Activated CD4-positive, alpha-beta memory T cell treated with anti-CD3 and anti-CD28 coated beads, Interleukin-2, amount 10 ng/mL, durations not matched to agents 7 days and 5 days (primary cell): ENCODE measurements around the gene INPP4B. TPM values are rescaled to one million over a fixed set of nuclear protein-coding genes. Genes with fewer than 3 reads are reported as not detected.
A peak's percentile ranks its signal among the peaks of the same experiment; 100 is the strongest.

ENCODE experiments used
- CTCF ChIA-PET: fragments of 350-600 bp; sonication (Branson Sonifier 250); formaldehyde crosslinking; loops from one replicate; lab custom pipeline; 2021; ENCODE audit warnings: antibody characterized with exemption, inconsistent platforms; lab: Charles Lee
- POLR2A ChIA-PET: fragments of 350-600 bp; sonication (Branson Sonifier 250); formaldehyde crosslinking; loops from one replicate; lab custom pipeline; 2021; ENCODE audit warnings: antibody characterized with exemption; lab: Charles Lee
- DNase-seq: peaks from one replicate; pipeline ENCODE4 v3.0.0-alpha.2; 2020
- H3K27ac Mint-ChIP-seq: one replicate; pipeline ENCODE4 v1.8.0; 2021; ENCODE audit warnings: mild to moderate bottlenecking, mixed read lengths
- H3K27me3 Mint-ChIP-seq: one replicate; pipeline ENCODE4 v1.8.0; 2021; ENCODE audit warnings: mixed read lengths
- H3K36me3 Mint-ChIP-seq: one replicate; pipeline ENCODE4 v1.8.0; 2021; ENCODE audit warnings: low read depth, mixed read lengths
- H3K4me1 Mint-ChIP-seq: one replicate; pipeline ENCODE4 v1.8.0; 2021; ENCODE audit warnings: mixed read lengths
- H3K4me3 Mint-ChIP-seq: one replicate; pipeline ENCODE4 v1.8.0; 2021; ENCODE audit warnings: mild to moderate bottlenecking, mixed read lengths
- H3K9me3 Mint-ChIP-seq: one replicate; pipeline ENCODE4 v1.8.0; 2021; ENCODE audit warnings: mixed read lengths
- total RNA-seq, 2 experiments: library from RNA; stranded (reverse); gene quantifications; one replicate each; pipeline ENCODE4 v1.2.3, GENCODE V29; 2021

Gene INPP4B
- total RNA-seq, 2 experiments from 2014 or later, result 44.6 to 46.9 TPM

GRCh38 chr4:142435599-142436235, 410.4 kb downstream of the INPP4B start:
- H3K9me3 Mint-ChIP-seq, result peaks cover 6% of the 10 kb centered on the region
- DNase-seq, result no peak
- peaks cover 4% of the 10 kb centered on the region for H3K4me1 Mint-ChIP-seq
- H3K27me3 Mint-ChIP-seq, result no peaks in the 10 kb centered on the region
- no peak overlapping the region for H3K4me3 Mint-ChIP-seq
- ChIA-PET CTCF (no interaction called here), POLR2A (no interaction called here)
- peaks cover 15% of the 10 kb centered on the region for H3K36me3 Mint-ChIP-seq
- H3K27ac Mint-ChIP-seq, result no peak overlapping the region

- DNase-seq, result no peak
- H3K9me3 Mint-ChIP-seq, result peaks cover 6% of the 10 kb centered on the region
- CTCF ChIA-PET, result no interaction called here
- H3K4me3 Mint-ChIP-seq, result no peak overlapping the region
- H3K27ac Mint-ChIP-seq, result no peak overlapping the region
- POLR2A ChIA-PET, result no interaction called here
- peaks cover 4% of the 10 kb centered on the region for H3K4me1 Mint-ChIP-seq
- H3K27me3 Mint-ChIP-seq, result no peaks in the 10 kb centered on the region
- H3K36me3 Mint-ChIP-seq, result peaks cover 15% of the 10 kb centered on the region
These were observed 411.4 kb downstream of the INPP4B start for GRCh38 chr4:142434519-142435224.

- H3K36me3 Mint-ChIP-seq, result no peaks in the 10 kb centered on the region
- POLR2A ChIA-PET, result no interaction called here
- no peaks in the 10 kb centered on the region for H3K27me3 Mint-ChIP-seq
- no peak for DNase-seq
- H3K4me1 Mint-ChIP-seq, result no peaks in the 10 kb centered on the region
- CTCF ChIA-PET, result no interaction called here
- no peaks in the 10 kb centered on the region for H3K9me3 Mint-ChIP-seq
- no peak overlapping the region for H3K27ac Mint-ChIP-seq
- H3K4me3 Mint-ChIP-seq, result no peak overlapping the region
These were observed 417.4 kb downstream of the INPP4B start for GRCh38 chr4:142428715-142429114.

DNA sequence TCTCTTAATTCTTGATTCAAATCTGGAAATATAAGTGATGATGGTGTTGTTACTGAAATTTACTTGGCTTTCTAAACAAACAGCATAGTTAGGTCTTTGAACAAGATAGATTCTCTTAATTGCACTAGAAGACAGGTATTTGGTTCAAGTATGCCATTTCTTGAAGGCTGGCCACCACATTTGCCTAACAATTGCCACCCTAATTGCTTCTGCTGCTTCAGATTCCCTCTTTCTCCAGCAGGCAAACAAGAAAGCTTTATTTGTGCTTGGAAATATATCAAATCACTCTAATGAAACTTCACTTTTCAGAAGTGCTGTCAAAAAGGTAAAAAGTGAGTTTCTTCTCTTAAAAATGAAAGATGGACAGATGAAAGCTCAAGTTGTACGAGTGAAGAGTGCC, 418.6 kb downstream of the INPP4B start:
- Mint-ChIP-seq H3K9me3 (no peaks in the 10 kb centered on the region), H3K4me3 (no peak overlapping the region), H3K4me1 (no peaks in the 10 kb centered on the region), H3K27ac (no peak overlapping the region), H3K27me3 (no peaks in the 10 kb centered on the region), H3K36me3 (no peaks in the 10 kb centered on the region)
- DNase-seq, result no peak
- ChIA-PET POLR2A (interaction anchor here (1.2 kb wide), 1 partner anchor 22 kb away, joined by 5 read pairs; no protein-coding TSS in a partner anchor), CTCF (no interaction called here)

- no peak overlapping the region for H3K4me3 Mint-ChIP-seq
- no peaks in the 10 kb centered on the region for H3K27me3 Mint-ChIP-seq
- DNase-seq, result no peak
- H3K36me3 Mint-ChIP-seq, result no peaks in the 10 kb centered on the region
- ChIA-PET POLR2A (no interaction called here), CTCF (no interaction called here)
- H3K9me3 Mint-ChIP-seq, result no peaks in the 10 kb centered on the region
- peaks cover under 1% of the 10 kb centered on the region for H3K4me1 Mint-ChIP-seq
- H3K27ac Mint-ChIP-seq, result no peak overlapping the region
These were observed 422.2 kb downstream of the INPP4B start for GRCh38 chr4:142423861-142424260.

DNA sequence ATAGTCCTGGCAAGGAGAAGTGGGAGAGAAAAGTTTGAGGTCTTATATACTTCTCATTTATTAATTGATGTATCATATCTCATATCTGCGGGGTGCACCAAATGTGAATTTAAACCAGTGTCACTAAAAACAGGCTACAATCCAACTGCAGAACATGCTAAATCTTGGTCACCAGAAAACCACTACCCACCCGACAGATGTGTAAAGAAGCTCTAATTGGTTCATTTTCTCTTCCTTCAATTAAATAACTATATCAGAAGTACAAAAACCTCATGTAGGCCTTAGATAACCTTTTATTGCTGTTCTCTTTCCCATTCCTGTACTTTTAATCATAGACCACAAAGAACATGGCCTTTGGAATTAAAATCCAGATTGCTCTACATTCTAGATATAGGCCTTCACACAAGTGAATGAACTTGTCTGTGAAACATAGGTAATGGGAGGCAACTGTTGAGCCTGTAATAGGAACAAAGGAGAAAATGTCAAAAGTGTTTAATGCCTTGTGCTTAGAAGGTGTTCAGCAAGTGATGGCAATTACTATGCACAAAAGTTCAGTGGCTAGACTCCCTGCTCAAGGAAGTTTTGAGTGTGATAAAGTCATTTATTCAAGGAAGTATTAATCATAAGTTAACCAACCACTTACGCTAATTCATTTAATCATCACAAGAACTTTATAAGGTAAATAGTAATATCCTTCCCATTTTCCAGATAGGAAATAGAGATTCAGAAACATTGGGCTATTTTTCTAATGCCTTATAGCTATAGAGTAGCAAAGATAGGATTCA, 425.6 kb downstream of the INPP4B start:
- no peaks in the 10 kb centered on the region for H3K9me3 Mint-ChIP-seq
- no peaks in the 10 kb centered on the region for H3K36me3 Mint-ChIP-seq
- no peak overlapping the region for H3K4me3 Mint-ChIP-seq
- peaks cover 23% of the 10 kb centered on the region for H3K4me1 Mint-ChIP-seq
- DNase-seq, result no peak
- H3K27me3 Mint-ChIP-seq, result no peaks in the 10 kb centered on the region
- POLR2A ChIA-PET, result interaction anchor here (7.5 kb wide), 1 partner anchor 16 kb away, joined by 291 read pairs; no protein-coding TSS in a partner anchor
- H3K27ac Mint-ChIP-seq, result no peak overlapping the region
- CTCF ChIA-PET, result interaction anchor here (0.6 to 1.4 kb wide), 2 partner anchors 14 to 71 kb away, joined by 3 read pairs; no protein-coding TSS in a partner anchor

DNA sequence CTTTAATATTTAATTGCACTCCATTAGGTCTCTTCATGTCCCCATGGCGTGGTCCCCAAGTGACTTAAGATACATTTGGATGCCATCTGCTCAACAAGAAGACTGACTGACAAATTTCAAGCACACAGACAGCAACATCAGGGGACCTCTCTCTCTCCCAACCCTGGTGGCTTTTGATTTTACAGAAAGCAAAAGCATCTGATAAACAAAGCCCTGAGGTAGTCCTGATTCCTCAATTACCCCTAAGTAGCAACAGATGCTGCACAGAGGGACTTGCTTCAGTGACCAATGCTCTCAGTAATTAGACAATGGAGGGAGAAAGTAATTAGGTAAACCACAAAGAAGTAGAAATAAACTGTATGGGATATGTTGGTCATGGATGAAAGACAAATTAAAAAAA, 426.4 kb downstream of the INPP4B start:
- DNase-seq, result no peak
- Mint-ChIP-seq H3K27me3 (no peaks in the 10 kb centered on the region), H3K27ac (no peak overlapping the region), H3K36me3 (peaks cover 4% of the 10 kb centered on the region), H3K9me3 (no peaks in the 10 kb centered on the region), H3K4me1 (peaks cover 28% of the 10 kb centered on the region), H3K4me3 (no peak overlapping the region)
- ChIA-PET CTCF (no interaction called here), POLR2A (interaction anchor here (7.5 kb wide), 1 partner anchor 15 kb away, joined by 291 read pairs; no protein-coding TSS in a partner anchor)

DNA sequence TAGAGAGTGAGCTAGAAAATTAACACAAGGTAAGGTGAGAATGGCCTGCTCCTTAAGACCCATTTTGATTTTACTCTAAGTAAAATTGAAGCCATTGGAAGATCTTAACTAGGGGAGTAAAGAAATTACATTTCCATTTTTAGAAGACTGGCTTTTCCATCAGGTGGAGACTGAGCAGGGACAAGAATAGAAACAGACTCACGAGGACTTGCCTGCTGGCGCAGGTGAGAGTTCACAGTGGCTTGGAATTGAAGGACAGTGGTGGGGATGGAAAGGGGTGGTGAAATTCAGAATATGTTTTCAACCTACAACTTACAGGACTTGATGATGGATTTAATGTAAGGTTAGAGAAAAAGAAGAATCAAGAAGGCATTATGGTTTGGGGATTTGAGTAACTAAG, 427.4 kb downstream of the INPP4B start:
- Mint-ChIP-seq H3K36me3 (peaks cover 8% of the 10 kb centered on the region), H3K4me3 (no peak overlapping the region), H3K27ac (no peak overlapping the region), H3K4me1 (peaks cover 34% of the 10 kb centered on the region), H3K27me3 (no peaks in the 10 kb centered on the region), H3K9me3 (no peaks in the 10 kb centered on the region)
- ChIA-PET CTCF (no interaction called here), POLR2A (interaction anchor here (7.5 kb wide), 1 partner anchor 14 kb away, joined by 291 read pairs; no protein-coding TSS in a partner anchor)
- DNase-seq, result no peak

DNA sequence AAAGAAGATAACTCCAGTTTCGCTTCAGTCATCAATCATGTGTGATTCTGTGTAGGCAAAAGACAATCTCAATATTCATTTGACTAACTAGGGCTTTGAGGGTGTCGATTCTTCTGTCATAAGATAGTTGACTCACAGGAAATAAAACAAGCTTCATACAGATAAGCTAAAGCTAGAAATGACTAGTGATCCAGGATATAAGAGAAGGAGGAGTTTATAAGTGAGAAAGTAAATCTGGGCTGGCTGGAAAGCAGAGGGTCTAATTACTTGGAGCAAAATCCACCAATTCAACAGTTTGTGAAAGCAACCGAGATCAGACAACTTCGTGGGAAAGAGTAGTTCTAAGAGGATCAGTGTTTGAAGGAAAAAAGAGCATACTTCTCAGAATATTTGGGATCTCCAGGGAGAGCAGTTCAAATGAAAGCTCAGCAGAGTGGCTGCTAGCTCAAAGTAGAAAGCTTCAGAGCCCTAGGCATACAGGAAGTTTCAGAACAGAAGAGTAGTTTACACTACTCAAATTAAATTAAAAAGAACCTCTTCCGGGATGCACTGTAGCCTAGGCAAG, 429.3 kb downstream of the INPP4B start:
- ChIA-PET CTCF (interaction anchor here (0.7 to 2.1 kb wide), 9 partner anchors 10 to 150 kb away, joined by 3 to 34 read pairs (median 6); no protein-coding TSS in a partner anchor), POLR2A (interaction anchor here (0.9 to 7.5 kb wide), 19 partner anchors 12 to 430 kb away, joined by 3 to 291 read pairs (median 5); partner anchors contain the start of gene INPP4B)
- Mint-ChIP-seq H3K36me3 (peaks cover 8% of the 10 kb centered on the region), H3K27ac (peak overlapping the region; percentile 98), H3K4me1 (peaks cover 39% of the 10 kb centered on the region), H3K9me3 (no peaks in the 10 kb centered on the region), H3K27me3 (no peaks in the 10 kb centered on the region), H3K4me3 (peak overlapping the region; percentile 63)
- DNase-seq, result no peak

GRCh38 chr4:142416121-142416520, 430.0 kb downstream of the INPP4B start:
- Mint-ChIP-seq H3K4me1 (peaks cover 41% of the 10 kb centered on the region), H3K27me3 (no peaks in the 10 kb centered on the region), H3K4me3 (no peak overlapping the region), H3K9me3 (no peaks in the 10 kb centered on the region), H3K36me3 (peaks cover 8% of the 10 kb centered on the region), H3K27ac (peak overlapping the region; percentile 98)
- ChIA-PET POLR2A (interaction anchor here (1.2 to 7.5 kb wide), 15 partner anchors 12 to 430 kb away, joined by 3 to 291 read pairs (median 6); partner anchors contain the start of gene INPP4B), CTCF (interaction anchor here (0.7 to 2.1 kb wide), 8 partner anchors 10 to 151 kb away, joined by 3 to 34 read pairs (median 6); no protein-coding TSS in a partner anchor)
- no peak for DNase-seq

DNA sequence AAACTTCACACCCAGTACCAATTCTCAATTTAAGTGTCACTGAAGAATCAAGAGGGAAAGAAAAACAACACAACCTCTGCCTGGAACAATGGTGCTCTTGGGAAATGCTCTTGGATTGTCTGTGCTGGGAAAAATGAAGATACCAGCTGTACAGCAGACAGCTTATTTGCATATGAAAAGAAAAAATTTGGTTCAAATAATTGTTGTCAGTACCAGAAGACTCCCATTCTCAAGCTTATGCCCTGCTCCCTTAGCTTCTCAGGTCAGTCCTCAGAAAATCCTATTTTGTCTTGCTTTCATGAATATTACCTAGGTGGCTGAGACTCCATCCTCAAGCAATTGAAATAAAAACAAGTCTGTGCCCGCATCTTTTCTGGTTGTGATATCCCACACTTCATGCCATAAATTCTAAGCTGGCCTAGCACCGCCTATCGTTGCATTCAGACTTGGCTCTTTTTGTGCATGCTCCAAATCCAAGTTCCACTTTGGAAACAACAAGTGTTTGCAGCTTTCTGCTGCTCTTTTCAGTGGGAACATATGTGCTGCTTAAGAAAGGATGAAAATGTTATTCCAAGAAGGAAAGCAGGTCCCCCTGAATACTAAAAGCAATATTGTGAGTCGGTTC, 431.6 kb downstream of the INPP4B start:
- peaks cover 52% of the 10 kb centered on the region for H3K4me1 Mint-ChIP-seq
- no peak overlapping the region for H3K27ac Mint-ChIP-seq
- DNase-seq, result no peak
- H3K36me3 Mint-ChIP-seq, result peaks cover 8% of the 10 kb centered on the region
- no peak overlapping the region for H3K4me3 Mint-ChIP-seq
- POLR2A ChIA-PET, result interaction anchor here (1.0 to 7.5 kb wide), 5 partner anchors 10 to 66 kb away, joined by 3 to 291 read pairs (median 3); no protein-coding TSS in a partner anchor
- CTCF ChIA-PET, result interaction anchor here (0.7 kb wide), 1 partner anchor 9 kb away, joined by 3 read pairs; no protein-coding TSS in a partner anchor
- no peaks in the 10 kb centered on the region for H3K27me3 Mint-ChIP-seq
- no peaks in the 10 kb centered on the region for H3K9me3 Mint-ChIP-seq

- no peak overlapping the region for H3K27ac Mint-ChIP-seq
- CTCF ChIA-PET, result no interaction called here
- H3K9me3 Mint-ChIP-seq, result no peaks in the 10 kb centered on the region
- H3K4me1 Mint-ChIP-seq, result peaks cover 53% of the 10 kb centered on the region
- no peak for DNase-seq
- peaks cover 10% of the 10 kb centered on the region for H3K36me3 Mint-ChIP-seq
- H3K27me3 Mint-ChIP-seq, result no peaks in the 10 kb centered on the region
- no peak overlapping the region for H3K4me3 Mint-ChIP-seq
- POLR2A ChIA-PET, result interaction anchor here (1.0 to 7.5 kb wide), 5 partner anchors 9 to 65 kb away, joined by 3 to 291 read pairs (median 3); no protein-coding TSS in a partner anchor
These were observed 432.6 kb downstream of the INPP4B start for GRCh38 chr4:142413485-142413884.
